Thyroid gland (tissue), 4 donors: Measurements from ENCODE around the gene HK1. TPM values are rescaled to one million over a fixed set of nuclear protein-coding genes. Genes with fewer than 3 reads are reported as not detected.
"Not testable (repeated sequence)": the region's sequence is repeated elsewhere in the genome, so short reads cannot be mapped to it uniquely, and the experiment has no call there.

Experiments used
- DNase-seq, 2 donors: peaks; one replicate each; pipeline ENCODE4 v3.0.0-alpha.2; 2019
- H3K27ac ChIP-seq, 3 donors: fragments of 200-600 bp; sonication (generic); 1 replicate in 2 of 3; 2 replicates in 1 of 3; pipeline ENCODE4 v1.5.1; 2016 to 2019; ENCODE audit warnings: mild to moderate bottlenecking in 1 of 3, moderate library complexity in 1 of 3
- H3K27me3 ChIP-seq: fragments of 200-600 bp; sonication (generic); one replicate; pipeline ENCODE4 v1.5.1; 2019
- H3K36me3 ChIP-seq, 2 donors: fragments of 200-600 bp; sonication (generic); one replicate each; pipeline ENCODE4 v1.5.1; 2016 to 2019
- H3K4me1 ChIP-seq, 2 donors: fragments of 200-600 bp; sonication (generic); one replicate each; pipeline ENCODE4 v1.5.1; 2017 to 2019
- H3K4me3 ChIP-seq, 3 donors: fragments of 200-600 bp; sonication (generic); replicated peaks in 1 of 3; 1 replicate in 2 of 3; 2 replicates in 1 of 3; pipeline ENCODE4 v1.5.1; 2016; ENCODE audit warnings: mild to moderate bottlenecking in 1 of 3
- H3K9me3 ChIP-seq: fragments of 200-600 bp; sonication (generic); one replicate; pipeline ENCODE4 v1.5.1; 2017
- POLR2A ChIP-seq, 2 donors: fragments of 450-650 bp; IDR thresholded peaks; one replicate each; pipeline ENCODE4 v1.6.1; 2017; ENCODE audit warnings: antibody characterized with exemption in 2 of 2, mild to moderate bottlenecking in 2 of 2, moderate library complexity in 1 of 2
- WGBS, 2 donors: methylation state at CpG; one replicate each; pipeline ENCODE4 v1.1.5; 2017; 5-methylcytosine and 5-hydroxymethylcytosine counted together
- intact Hi-C: fragments of 100-400 bp; cut with DNase I; formaldehyde crosslinking; loops from one replicate; pipeline ENCODE4 v1.15.1; 2023
- total RNA-seq, 4 donors: library from RNA; depleted of rRNA; stranded (reverse); fragments of >200 nt; gene quantifications; one replicate each; pipeline ENCODE4 v1.2.3, GENCODE V29; 2016
- TF ChIP-seq, protein P1 (sequence below), 6 experiments: fragments of 200-600 bp in 3 of 6; fragments of 450-650 bp in 3 of 6; sonication (generic) in 3 of 6; IDR thresholded peaks; one replicate each; pipeline ENCODE4 v1.5.1; 2016 to 2019; ENCODE audit warnings: antibody characterized with exemption in 6 of 6, mild to moderate bottlenecking in 2 of 6, inconsistent platforms in 1 of 6, moderate library complexity in 1 of 6

Gene HK1
- total RNA-seq, 4 donors from 2014 or later: 106 to 231 (median 189) TPM

DNA sequence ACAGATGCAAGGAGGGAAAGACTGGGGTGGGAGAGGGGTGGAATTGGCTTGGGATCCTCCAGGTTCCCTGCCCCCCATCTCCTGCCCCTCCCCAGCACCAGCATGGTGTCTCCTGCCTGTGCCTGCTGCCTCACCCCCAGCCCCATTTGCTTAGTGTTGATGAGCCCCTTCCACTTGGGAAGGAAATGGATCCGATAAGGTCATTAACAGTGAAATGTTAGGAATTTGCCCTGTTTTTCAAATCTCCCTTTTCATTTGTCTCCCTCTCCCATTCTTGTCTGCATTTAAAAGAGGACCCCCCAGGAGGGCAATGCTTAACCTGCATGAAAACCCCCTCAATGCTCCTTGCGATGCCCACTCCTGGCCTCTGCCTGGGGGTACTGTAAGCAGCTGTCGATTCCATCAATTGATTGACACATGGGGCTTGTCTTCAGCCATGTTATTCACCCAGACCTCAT is 51.5 kb downstream of the HK1 start:
- H3K4me1 ChIP-seq: peaks cover 60 to 90% of the 10 kb centered on the region in 2 donors
- TF ChIP-seq, protein P1, sequence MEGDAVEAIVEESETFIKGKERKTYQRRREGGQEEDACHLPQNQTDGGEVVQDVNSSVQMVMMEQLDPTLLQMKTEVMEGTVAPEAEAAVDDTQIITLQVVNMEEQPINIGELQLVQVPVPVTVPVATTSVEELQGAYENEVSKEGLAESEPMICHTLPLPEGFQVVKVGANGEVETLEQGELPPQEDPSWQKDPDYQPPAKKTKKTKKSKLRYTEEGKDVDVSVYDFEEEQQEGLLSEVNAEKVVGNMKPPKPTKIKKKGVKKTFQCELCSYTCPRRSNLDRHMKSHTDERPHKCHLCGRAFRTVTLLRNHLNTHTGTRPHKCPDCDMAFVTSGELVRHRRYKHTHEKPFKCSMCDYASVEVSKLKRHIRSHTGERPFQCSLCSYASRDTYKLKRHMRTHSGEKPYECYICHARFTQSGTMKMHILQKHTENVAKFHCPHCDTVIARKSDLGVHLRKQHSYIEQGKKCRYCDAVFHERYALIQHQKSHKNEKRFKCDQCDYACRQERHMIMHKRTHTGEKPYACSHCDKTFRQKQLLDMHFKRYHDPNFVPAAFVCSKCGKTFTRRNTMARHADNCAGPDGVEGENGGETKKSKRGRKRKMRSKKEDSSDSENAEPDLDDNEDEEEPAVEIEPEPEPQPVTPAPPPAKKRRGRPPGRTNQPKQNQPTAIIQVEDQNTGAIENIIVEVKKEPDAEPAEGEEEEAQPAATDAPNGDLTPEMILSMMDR (IDR thresholded peaks at IDR 0.05): no peak
- TF ChIP-seq POLR2A (IDR thresholded peaks at IDR 0.05): no peak
- H3K36me3 ChIP-seq: no peaks in the 10 kb centered on the region
- H3K27ac ChIP-seq: peak overlapping the region; percentile 88 to 99 (median 92)
- DNase-seq: no peak
- no peaks in the 10 kb centered on the region for H3K9me3 ChIP-seq
- 79 to 80% methylated on average over 3 of the region's 3 CpGs for WGBS, 2 donors
- H3K4me3 ChIP-seq: no peak overlapping the region
- intact Hi-C loops: loop anchor here (5.0 kb wide), 1 partner anchor 58 kb away; no protein-coding TSS in a partner anchor
- no peaks in the 10 kb centered on the region for H3K27me3 ChIP-seq

DNA sequence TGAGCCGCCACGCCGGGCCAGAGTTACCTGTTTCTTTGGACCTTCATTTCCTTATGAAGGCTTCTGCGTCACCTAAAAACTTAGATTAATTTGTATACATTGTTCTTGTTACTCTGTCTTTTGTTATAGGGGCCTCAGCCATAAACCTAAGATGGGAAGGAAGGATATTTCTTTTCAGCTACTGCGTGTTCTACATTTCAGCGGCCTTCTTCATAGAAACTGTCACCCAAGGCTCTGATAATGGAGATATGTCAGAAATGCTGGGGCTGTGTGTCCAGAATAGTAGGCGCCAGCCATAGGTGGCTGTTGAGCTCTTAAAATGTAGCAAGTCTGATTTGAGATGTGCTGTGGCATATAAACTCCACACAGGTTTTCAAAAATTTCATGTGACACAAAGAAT is 52.9 kb downstream of the HK1 start:
- no peak overlapping the region for H3K4me3 ChIP-seq
- H3K9me3 ChIP-seq: no peaks in the 10 kb centered on the region
- H3K27ac ChIP-seq: peak overlapping the region in 2 of 3 donors; percentile 22 to 92
- H3K27me3 ChIP-seq: no peaks in the 10 kb centered on the region
- 97 to 98% methylated on average over 7 of the region's 7 CpGs for WGBS, 2 donors
- intact Hi-C loops: loop anchor here (5.0 kb wide), 1 partner anchor 56 kb away; no protein-coding TSS in a partner anchor
- no peak for DNase-seq
- peaks cover 72 to 94% of the 10 kb centered on the region in 2 donors for H3K4me1 ChIP-seq
- no peaks in the 10 kb centered on the region for H3K36me3 ChIP-seq
- TF ChIP-seq POLR2A (IDR thresholded peaks at IDR 0.05): no peak
- TF ChIP-seq, protein P1 (IDR thresholded peaks at IDR 0.05): no peak

DNA sequence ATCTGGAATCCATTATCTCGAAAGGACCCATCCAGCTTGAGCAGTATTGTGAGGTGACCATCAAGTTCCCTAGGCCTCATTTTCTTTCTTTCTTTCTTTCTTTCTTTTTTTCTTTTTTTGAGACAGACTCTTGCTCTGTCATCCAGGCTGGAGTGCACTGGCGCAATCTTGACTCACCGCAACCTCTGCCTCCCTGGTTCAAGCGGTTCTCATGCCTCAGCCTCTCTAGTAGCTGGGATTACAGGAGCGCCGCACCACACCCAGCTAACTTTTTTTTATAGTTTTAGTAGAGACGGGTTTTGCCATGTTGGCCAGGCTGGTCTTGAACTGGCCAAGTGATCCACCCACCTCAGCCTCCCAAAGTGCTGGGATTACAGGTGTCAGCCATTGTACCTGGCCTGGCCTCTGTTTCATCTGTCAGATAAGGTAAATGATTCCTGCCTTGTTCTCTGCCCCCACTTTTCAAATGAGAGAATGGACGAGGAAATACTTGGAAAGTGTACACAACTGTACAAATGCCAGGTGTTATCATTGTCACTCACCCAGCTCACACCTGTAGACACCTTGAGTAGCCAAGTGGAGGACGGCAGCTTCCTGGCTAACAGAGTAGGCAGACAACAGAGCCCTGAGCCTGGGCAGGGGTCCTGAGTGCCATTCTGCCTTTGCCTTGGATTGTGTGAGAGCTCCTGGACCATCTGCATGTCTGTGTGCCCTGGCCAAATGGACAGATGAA is 54.1 kb downstream of the HK1 start:
- H3K4me3 ChIP-seq: no peak overlapping the region
- intact Hi-C loops: loop anchor here (5.0 kb wide), 1 partner anchor 55 kb away; no protein-coding TSS in a partner anchor
- no peaks in the 10 kb centered on the region for H3K36me3 ChIP-seq
- H3K27me3 ChIP-seq: no peaks in the 10 kb centered on the region
- 80 to 82% methylated on average over 9 of the region's 9 CpGs for WGBS, 2 donors
- TF ChIP-seq POLR2A (IDR thresholded peaks at IDR 0.05): no peak
- TF ChIP-seq, protein P1 (IDR thresholded peaks at IDR 0.05): no peak
- H3K4me1 ChIP-seq: peaks cover 79 to 98% of the 10 kb centered on the region in 2 donors
- H3K27ac ChIP-seq: peak overlapping the region; percentile 79 to 92 (median 90)
- peak in 1 of 2 donors; percentile 30 for DNase-seq
- H3K9me3 ChIP-seq: no peaks in the 10 kb centered on the region

DNA sequence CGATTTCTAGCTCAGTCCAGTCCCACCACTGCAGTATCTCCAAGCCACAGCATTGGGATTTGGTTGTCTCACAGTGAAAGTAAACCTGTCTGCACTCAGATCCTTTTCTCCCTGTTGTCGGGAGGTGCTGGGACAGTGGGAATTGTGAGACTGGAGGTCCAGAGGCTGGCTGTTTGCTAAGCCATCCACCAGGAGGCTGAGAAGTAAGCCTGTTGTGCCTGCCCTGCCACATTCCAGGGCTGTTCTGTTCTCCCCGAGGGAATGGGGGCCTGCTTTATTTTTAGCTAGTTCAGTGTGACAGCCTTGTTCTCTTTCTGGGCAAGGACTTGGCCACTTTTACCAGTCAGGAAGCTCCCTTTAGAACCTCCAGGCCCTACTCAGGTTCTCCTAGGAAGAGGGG is 54.9 kb downstream of the HK1 start:
- Histone ChIP-seq H3K27me3 (no peaks in the 10 kb centered on the region), H3K36me3 (no peaks in the 10 kb centered on the region), H3K4me1 (peaks cover 79 to 98% of the 10 kb centered on the region in 2 donors), H3K9me3 (no peaks in the 10 kb centered on the region), H3K27ac (peak overlapping the region; percentile 79 to 92 (median 90)), H3K4me3 (no peak overlapping the region)
- DNase-seq: peak; percentile 82
- WGBS, 2 donors: 0 to 42% methylated on average over 1 to 3 of the region's 3 CpGs
- TF ChIP-seq POLR2A (IDR thresholded peaks at IDR 0.05): peak in 1 of 2 donors; percentile 41
- TF ChIP-seq, protein P1 (IDR thresholded peaks at IDR 0.05): peak in 5 of 6 experiments; percentile 15 to 56 (median 51)
- intact Hi-C loops: loop anchor here (5.0 kb wide), 1 partner anchor 54 kb away; no protein-coding TSS in a partner anchor

DNA sequence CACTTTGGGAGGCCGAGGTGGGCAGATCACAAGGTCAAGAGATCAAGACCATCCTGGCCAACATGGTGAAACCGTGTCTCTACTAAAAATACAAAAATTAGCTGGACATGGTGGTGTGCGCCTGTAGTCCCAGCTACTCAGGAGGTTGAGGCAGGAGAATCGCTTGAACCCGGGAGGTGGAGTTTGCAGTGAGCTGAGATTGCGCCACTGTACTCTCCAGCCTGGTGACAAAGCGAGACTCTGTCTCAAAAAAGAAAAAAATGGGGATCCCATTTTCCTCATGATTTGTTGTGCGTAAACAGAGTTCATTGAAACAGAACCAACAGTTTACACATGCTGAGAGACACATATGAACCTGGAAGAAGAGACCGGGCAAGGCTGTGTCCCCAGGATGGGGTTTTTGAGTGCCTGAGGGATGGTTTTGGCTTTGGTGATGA is 55.6 kb downstream of the HK1 start:
- intact Hi-C loops: loop anchor here (5.0 kb wide), 1 partner anchor 53 kb away; no protein-coding TSS in a partner anchor
- H3K4me1 ChIP-seq: peaks cover 79 to 98% of the 10 kb centered on the region in 2 donors
- 71 to 86% methylated on average over 9 of the region's 9 CpGs for whole genome bisulfite sequencing, 2 donors
- not testable (repeated sequence) for H3K4me3 ChIP-seq, H3K9me3 ChIP-seq, DNase-seq, H3K36me3 ChIP-seq, H3K27me3 ChIP-seq
- peak overlapping the region; percentile 79 to 92 (median 90) for H3K27ac ChIP-seq
